Tibial nerve (tissue), 4 donors: ENCODE measurements around the gene KCNA4. TPM values are rescaled to one million over a fixed set of nuclear protein-coding genes. Genes with fewer than 3 reads are reported as not detected.
"Not testable (repeated sequence)": the region's sequence is repeated elsewhere in the genome, so short reads cannot be mapped to it uniquely, and the experiment has no call there.

Experiments used
- DNase-seq, 2 donors: peaks; one replicate each; pipeline ENCODE4 v3.0.0-alpha.2; 2019; ENCODE audit warnings: low spot score in 2 of 2
- H3K27ac ChIP-seq, 4 donors: fragments of 200-600 bp; sonication (generic) in 3 of 4; one replicate each; pipeline ENCODE4 v1.5.1; 2017 to 2019; ENCODE audit warnings: mild to moderate bottlenecking in 1 of 4
- H3K27me3 ChIP-seq, 2 donors: fragments of 200-600 bp; sonication (generic) in 1 of 2; one replicate each; pipeline versions ENCODE4 v1.5.1 to v1.6.0; 2017 to 2019
- H3K36me3 ChIP-seq, 3 donors: fragments of 200-600 bp; sonication (generic); one replicate each; pipeline ENCODE4 v1.5.1; 2018 to 2019
- H3K4me1 ChIP-seq, 4 donors: fragments of 200-600 bp; sonication (generic) in 3 of 4; one replicate each; pipeline ENCODE4 v1.5.1; 2017 to 2019
- H3K4me3 ChIP-seq, 4 donors: fragments of 200-600 bp; sonication (generic) in 3 of 4; one replicate each; pipeline ENCODE4 v1.5.1; 2017 to 2019; ENCODE audit warnings: mild to moderate bottlenecking in 1 of 4, moderate library complexity in 1 of 4
- H3K9me3 ChIP-seq, 4 donors: fragments of 200-600 bp; sonication (generic) in 3 of 4; one replicate each; pipeline ENCODE4 v1.5.1; 2017 to 2019
- CTCF ChIP-seq, 5 experiments: fragments of 200-600 bp in 3 of 5; fragments of 450-650 bp in 2 of 5; sonication (generic) in 3 of 5; IDR thresholded peaks; one replicate each; pipeline ENCODE4 v1.5.1; 2016 to 2019; ENCODE audit warnings: antibody characterized with exemption in 5 of 5, mild to moderate bottlenecking in 3 of 5, moderate library complexity in 2 of 5
- EP300 ChIP-seq, 2 donors: sonication (generic); formaldehyde crosslinking; IDR thresholded peaks; one replicate each; pipeline ENCODE4 v1.6.1; 2017; ENCODE audit warnings: antibody characterized with exemption in 2 of 2, mild to moderate bottlenecking in 1 of 2
- POLR2A ChIP-seq, 2 donors: fragments of 450-650 bp; IDR thresholded peaks; one replicate each; pipeline ENCODE4 v1.6.1; 2017; ENCODE audit warnings: antibody characterized with exemption in 2 of 2, mild to moderate bottlenecking in 2 of 2, moderate library complexity in 2 of 2
- WGBS, 2 donors: methylation state at CpG; one replicate each; pipeline ENCODE4 v1.1.5; 2018; 5-methylcytosine and 5-hydroxymethylcytosine counted together
- total RNA-seq, 4 donors: library from RNA; depleted of rRNA; stranded (reverse); fragments of >200 nt; gene quantifications; one replicate each; pipeline ENCODE4 v1.1.0, GENCODE V29; 2016

The KCNA4 gene
- total RNA-seq, 4 donors from 2014 or later, result 0.21 to 2.4 (median 0.44) TPM

GRCh38 chr11:30045921-30046577 is 29.2 kb upstream of the KCNA4 start:
- no peak overlapping the region for H3K4me3 ChIP-seq
- no peaks in the 10 kb centered on the region for H3K36me3 ChIP-seq
- no peaks in the 10 kb centered on the region for H3K27me3 ChIP-seq
- no peak overlapping the region for H3K27ac ChIP-seq
- DNase-seq, result no peak
- TF ChIP-seq EP300 (IDR thresholded peaks at IDR 0.05) (no peak), CTCF (IDR thresholded peaks at IDR 0.05) (no peak), POLR2A (IDR thresholded peaks at IDR 0.05) (no peak)
- H3K4me1 ChIP-seq, result no peaks in the 10 kb centered on the region
- no peaks in the 10 kb centered on the region for H3K9me3 ChIP-seq
- WGBS, 2 donors, result 69% methylated on average over 6 to 7 of the region's 7 CpGs

- Histone ChIP-seq H3K4me1 (no peaks in the 10 kb centered on the region), H3K4me3 (no peak overlapping the region), H3K36me3 (no peaks in the 10 kb centered on the region), H3K9me3 (no peaks in the 10 kb centered on the region), H3K27me3 (no peaks in the 10 kb centered on the region), H3K27ac (no peak overlapping the region)
- 66 to 75% methylated on average over 6 of the region's 6 CpGs for WGBS, 2 donors
- no peak for DNase-seq
- TF ChIP-seq POLR2A (IDR thresholded peaks at IDR 0.05), result no peak
- TF ChIP-seq CTCF (IDR thresholded peaks at IDR 0.05), result no peak
- no peak for TF ChIP-seq EP300 (IDR thresholded peaks at IDR 0.05)
Measured at GRCh38 chr11:30045144-30045543, 28.3 kb upstream of the KCNA4 start.

- no peak overlapping the region for H3K27ac ChIP-seq
- no peaks in the 10 kb centered on the region for H3K4me1 ChIP-seq
- DNase-seq, result no peak
- H3K27me3 ChIP-seq, result no peaks in the 10 kb centered on the region
- no peaks in the 10 kb centered on the region for H3K9me3 ChIP-seq
- 93 to 96% methylated on average over 14 of the region's 14 CpGs for WGBS, 2 donors
- H3K36me3 ChIP-seq, result no peaks in the 10 kb centered on the region
- no peak for TF ChIP-seq CTCF (IDR thresholded peaks at IDR 0.05)
- TF ChIP-seq EP300 (IDR thresholded peaks at IDR 0.05), result no peak
- no peak for TF ChIP-seq POLR2A (IDR thresholded peaks at IDR 0.05)
- H3K4me3 ChIP-seq, result no peak overlapping the region
Measured at GRCh38 chr11:30041171-30041570, 24.3 kb upstream of the KCNA4 start.

- H3K27me3 ChIP-seq, H3K36me3 ChIP-seq, H3K4me3 ChIP-seq, H3K4me1 ChIP-seq, DNase-seq, H3K27ac ChIP-seq: not testable (repeated sequence)
- H3K9me3 ChIP-seq, result peaks cover 0 to 15% (median 0%) of the 10 kb centered on the region in 4 donors
- 66 to 81% methylated on average over 4 of the region's 4 CpGs for WGBS, 2 donors
Measured at GRCh38 chr11:30034746-30035145, 17.9 kb upstream of the KCNA4 start.

- H3K9me3 ChIP-seq, result peaks cover 0 to 15% (median 0%) of the 10 kb centered on the region in 4 donors
- H3K27me3 ChIP-seq, DNase-seq, H3K4me3 ChIP-seq, H3K36me3 ChIP-seq, H3K27ac ChIP-seq, H3K4me1 ChIP-seq: not testable (repeated sequence)
Measured at GRCh38 chr11:30034166-30034565, 17.3 kb upstream of the KCNA4 start.

- no peak for TF ChIP-seq EP300 (IDR thresholded peaks at IDR 0.05)
- Histone ChIP-seq H3K27me3 (no peaks in the 10 kb centered on the region), H3K4me1 (no peaks in the 10 kb centered on the region), H3K36me3 (no peaks in the 10 kb centered on the region), H3K4me3 (no peak overlapping the region), H3K27ac (no peak overlapping the region), H3K9me3 (no peaks in the 10 kb centered on the region)
- DNase-seq, result no peak
- 23 to 26% methylated on average over 6 of the region's 6 CpGs for WGBS, 2 donors
Measured at GRCh38 chr11:30025396-30026139, 8.7 kb upstream of the KCNA4 start.
